GM18519 (cell line): ENCODE data around the gene VWA5B1.

Experiments used
- ATAC-seq: cut with Tn5 transposase; IDR thresholded peaks from one replicate; pipeline ENCODE4 v1.9.1; 2021; ENCODE audit warnings: mild to moderate bottlenecking, moderate library complexity; ENCODE audit not compliant: unreplicated experiment, low FRiP score

VWA5B1 gene

GRCh38 chr1:20321573-20321972 is 30.9 kb downstream of the VWA5B1 start:
- ATAC-seq, result no peak

- ATAC-seq, result no peak
Measured at GRCh38 chr1:20322081-20322824, 31.6 kb downstream of the VWA5B1 start.

GRCh38 chr1:20322825-20323612 is 32.3 kb downstream of the VWA5B1 start:
- no peak for ATAC-seq

GRCh38 chr1:20323613-20323920 is 32.9 kb downstream of the VWA5B1 start:
- no peak for ATAC-seq

- ATAC-seq, result no peak
Measured at GRCh38 chr1:20324704-20325406, 34.2 kb downstream of the VWA5B1 start.

- ATAC-seq, result no peak
Measured at GRCh38 chr1:20325407-20325843, 34.8 kb downstream of the VWA5B1 start.

GRCh38 chr1:20325844-20326420 is 35.3 kb downstream of the VWA5B1 start:
- no peak for ATAC-seq

- ATAC-seq, result no peak
Measured at GRCh38 chr1:20327467-20327866, 36.8 kb downstream of the VWA5B1 start.

- no peak for ATAC-seq
Measured at GRCh38 chr1:20328201-20328600, 37.5 kb downstream of the VWA5B1 start.

- no peak for ATAC-seq
Measured at GRCh38 chr1:20329793-20330542, 39.3 kb downstream of the VWA5B1 start.

GRCh38 chr1:20334103-20334502 is 43.4 kb downstream of the VWA5B1 start:
- ATAC-seq, result no peak

- no peak for ATAC-seq
Measured at GRCh38 chr1:20336105-20336605, 45.5 kb downstream of the VWA5B1 start.

- no peak for ATAC-seq
Measured at GRCh38 chr1:20337581-20337980, 46.9 kb downstream of the VWA5B1 start.

- no peak for ATAC-seq
Measured at GRCh38 chr1:20339811-20340457, 49.3 kb downstream of the VWA5B1 start.

GRCh38 chr1:20342294-20343148 is 51.8 kb downstream of the VWA5B1 start:
- ATAC-seq, result no peak

GRCh38 chr1:20343149-20343937 is 52.7 kb downstream of the VWA5B1 start:
- no peak for ATAC-seq

GRCh38 chr1:20343938-20344302 is 53.2 kb downstream of the VWA5B1 start:
- no peak for ATAC-seq

GRCh38 chr1:20344738-20345137 is 54.1 kb downstream of the VWA5B1 start:
- no peak for ATAC-seq
